ENCODE data around the gene SH3YL1.

- no peak for TF ChIP-seq YY1 (IDR thresholded peaks at IDR 0.05; ENCODE audit: low read depth)
- no peak for TF ChIP-seq ZBTB33 (IDR thresholded peaks at IDR 0.05; ENCODE audit: borderline replicate concordance, low read depth)
- TF ChIP-seq, protein P1, sequence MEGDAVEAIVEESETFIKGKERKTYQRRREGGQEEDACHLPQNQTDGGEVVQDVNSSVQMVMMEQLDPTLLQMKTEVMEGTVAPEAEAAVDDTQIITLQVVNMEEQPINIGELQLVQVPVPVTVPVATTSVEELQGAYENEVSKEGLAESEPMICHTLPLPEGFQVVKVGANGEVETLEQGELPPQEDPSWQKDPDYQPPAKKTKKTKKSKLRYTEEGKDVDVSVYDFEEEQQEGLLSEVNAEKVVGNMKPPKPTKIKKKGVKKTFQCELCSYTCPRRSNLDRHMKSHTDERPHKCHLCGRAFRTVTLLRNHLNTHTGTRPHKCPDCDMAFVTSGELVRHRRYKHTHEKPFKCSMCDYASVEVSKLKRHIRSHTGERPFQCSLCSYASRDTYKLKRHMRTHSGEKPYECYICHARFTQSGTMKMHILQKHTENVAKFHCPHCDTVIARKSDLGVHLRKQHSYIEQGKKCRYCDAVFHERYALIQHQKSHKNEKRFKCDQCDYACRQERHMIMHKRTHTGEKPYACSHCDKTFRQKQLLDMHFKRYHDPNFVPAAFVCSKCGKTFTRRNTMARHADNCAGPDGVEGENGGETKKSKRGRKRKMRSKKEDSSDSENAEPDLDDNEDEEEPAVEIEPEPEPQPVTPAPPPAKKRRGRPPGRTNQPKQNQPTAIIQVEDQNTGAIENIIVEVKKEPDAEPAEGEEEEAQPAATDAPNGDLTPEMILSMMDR (IDR thresholded peaks at IDR 0.05) = no peak
- no peak for TF ChIP-seq MXI1 (IDR thresholded peaks at IDR 0.05; ENCODE audit: low read depth, low read length)
- TF ChIP-seq FOSL2 (IDR thresholded peaks at IDR 0.05; ENCODE audit: borderline replicate concordance, low read depth) = no peak
- TF ChIP-seq TCF12 (IDR thresholded peaks at IDR 0.05) = no peak
These were observed 39.7 kb downstream of the SH3YL1 start for GRCh38 chr2:223971-224760.

Measured in SK-N-SH (cell line).